Liver (tissue), 9 donors: Measurements from ENCODE around the gene MMP20. TPM values are rescaled to one million over a fixed set of nuclear protein-coding genes. Genes with fewer than 3 reads are reported as not detected.

Experiments
- DNase-seq: peaks from one replicate; pipeline ENCODE4 v3.0.0-alpha.2; 2017; ENCODE audit warnings: low spot score
- H3K27ac ChIP-seq, 2 donors: one replicate each; pipeline ENCODE4 v1.7.0; 2013; ENCODE audit warnings: inconsistent platforms in 2 of 2, low read length in 2 of 2, control low read depth in 1 of 2, low read depth in 1 of 2, mild to moderate bottlenecking in 1 of 2
- H3K27me3 ChIP-seq, 4 donors: one replicate each; pipeline versions ENCODE4 v1.6.1 to v1.7.0; 2013; ENCODE audit warnings: low read length in 3 of 4, inconsistent platforms in 1 of 4, mild to moderate bottlenecking in 1 of 4, moderate library complexity in 1 of 4; ENCODE audit not compliant: control insufficient read depth in 4 of 4, insufficient read depth in 4 of 4
- H3K36me3 ChIP-seq, 4 donors: one replicate each; pipeline versions ENCODE4 v1.6.1 to v1.7.0; 2013; ENCODE audit warnings: low read length in 3 of 4, mild to moderate bottlenecking in 3 of 4, low read depth in 1 of 4, moderate library complexity in 1 of 4; ENCODE audit not compliant: control insufficient read depth in 4 of 4, insufficient read depth in 3 of 4
- H3K4me1 ChIP-seq, 4 donors: one replicate each; pipeline versions ENCODE4 v1.6.1 to v1.7.0; 2013; ENCODE audit warnings: low read length in 3 of 4, mild to moderate bottlenecking in 3 of 4, moderate library complexity in 1 of 4; ENCODE audit not compliant: control insufficient read depth in 4 of 4, insufficient read depth in 4 of 4
- H3K4me3 ChIP-seq, 3 donors: one replicate each; pipeline versions ENCODE4 v1.6.1 to v1.7.0; 2013; ENCODE audit warnings: low read length in 3 of 3, control low read depth in 1 of 3, low read depth in 1 of 3, mild to moderate bottlenecking in 1 of 3
- H3K9ac ChIP-seq, 2 donors: one replicate each; pipeline ENCODE4 v1.7.0; 2013; ENCODE audit warnings: low read length in 2 of 2, mild to moderate bottlenecking in 2 of 2, moderate library complexity in 2 of 2, control low read depth in 1 of 2, low read depth in 1 of 2
- H3K9me3 ChIP-seq, 4 donors: one replicate each; pipeline versions ENCODE4 v1.6.1 to v1.7.0; 2013; ENCODE audit warnings: low read length in 3 of 4; ENCODE audit not compliant: control insufficient read depth in 4 of 4
- CTCF ChIP-seq: fragments of 150-350 bp; IDR thresholded peaks from 2 replicates; pipeline ENCODE4 v1.5.1; 2017; ENCODE audit warnings: improper control_type of control experiment, low read depth, low read length; ENCODE audit not compliant: missing input control
- EGR1 ChIP-seq, 2 donors: IDR thresholded peaks; 2 replicates each; pipeline ENCODE4 v1.6.1; 2016 to 2018; ENCODE audit warnings: antibody characterized with exemption in 2 of 2, low read depth in 2 of 2
- FOXA1 ChIP-seq: IDR thresholded peaks from 2 replicates; pipeline ENCODE4 v1.6.1; 2016; ENCODE audit warnings: antibody characterized with exemption
- FOXA2 ChIP-seq: IDR thresholded peaks from 2 replicates; pipeline ENCODE4 v1.6.1; 2016; ENCODE audit warnings: antibody characterized with exemption
- GABPA ChIP-seq, 2 donors: IDR thresholded peaks in 1 of 2; conservative IDR thresholded peaks in 1 of 2; 2 replicates each; pipeline ENCODE4 v1.6.1; 2016; ENCODE audit warnings: antibody characterized with exemption in 2 of 2, mild to moderate bottlenecking in 1 of 2, moderate library complexity in 1 of 2
- HNF4A ChIP-seq, 2 donors: conservative IDR thresholded peaks; 2 replicates each; pipeline ENCODE4 v1.6.1; 2016; ENCODE audit warnings: antibody characterized with exemption in 2 of 2, mild to moderate bottlenecking in 2 of 2
- HNF4G ChIP-seq: IDR thresholded peaks from 2 replicates; pipeline ENCODE4 v1.6.1; 2016; ENCODE audit warnings: antibody characterized with exemption
- JUND ChIP-seq, 2 donors: IDR thresholded peaks; 2 replicates each; pipeline ENCODE4 v1.6.1; 2016; ENCODE audit warnings: antibody characterized with exemption in 2 of 2
- MAX ChIP-seq: IDR thresholded peaks from 2 replicates; pipeline ENCODE4 v1.6.1; 2016; ENCODE audit warnings: antibody characterized with exemption
- NR2F2 ChIP-seq: IDR thresholded peaks from 2 replicates; pipeline ENCODE4 v1.6.1; 2016; ENCODE audit warnings: antibody characterized with exemption
- RAD21 ChIP-seq, 2 donors: IDR thresholded peaks; 2 replicates each; pipeline ENCODE4 v1.6.1; 2016; ENCODE audit warnings: antibody characterized with exemption in 2 of 2, mild to moderate bottlenecking in 2 of 2
- RXRA ChIP-seq, 2 donors: IDR thresholded peaks; 2 replicates each; pipeline ENCODE4 v1.6.1; 2017 to 2018; ENCODE audit warnings: antibody characterized with exemption in 2 of 2, mild to moderate bottlenecking in 1 of 2
- SP1 ChIP-seq: IDR thresholded peaks from 2 replicates; pipeline ENCODE4 v1.6.1; 2018; ENCODE audit warnings: antibody characterized with exemption, mild to moderate bottlenecking
- TAF1 ChIP-seq: conservative IDR thresholded peaks from 2 replicates; pipeline ENCODE4 v1.6.1; 2016; ENCODE audit warnings: antibody characterized with exemption, mild to moderate bottlenecking
- YY1 ChIP-seq: IDR thresholded peaks from 2 replicates; pipeline ENCODE4 v1.6.1; 2016; ENCODE audit warnings: antibody characterized with exemption, mild to moderate bottlenecking
- WGBS: extraction: QIAGEN DNeasy Blood & Tissue Kit; methylation state at CpG from one replicate; pipeline ENCODE4 v1.1.7; 2013; 5-methylcytosine and 5-hydroxymethylcytosine counted together
- polyA plus RNA-seq, 2 donors: library from polyadenylated mRNA; stranded (reverse) in 1 of 2; unstranded in 1 of 2; fragments of 200-250 nt in 1 of 2; fragments of >200 nt in 1 of 2; fragmentation: Nextera tagmentation in 1 of 2; extraction: Ambion mirVana in 1 of 2; gene quantifications; one replicate each; pipeline versions ENCODE4 v1.2.1 to v1.2.3, GENCODE V29; 2013 to 2015
- total RNA-seq, 2 donors: library from RNA; depleted of rRNA; stranded (reverse); fragments of >200 nt; gene quantifications; one replicate each; pipeline ENCODE4 v1.2.3, GENCODE V29; 2014
- TF ChIP-seq, protein P1 (sequence below): IDR thresholded peaks from 2 replicates; pipeline ENCODE4 v1.6.1; 2016; ENCODE audit warnings: antibody characterized with exemption
- TF ChIP-seq, protein P2 (sequence below): IDR thresholded peaks from 2 replicates; pipeline ENCODE4 v1.6.1; 2016; ENCODE audit warnings: antibody characterized with exemption, mild to moderate bottlenecking
- TF ChIP-seq, protein P3 (sequence below): IDR thresholded peaks from 2 replicates; pipeline ENCODE4 v1.6.1; 2016; ENCODE audit warnings: antibody characterized with exemption
- donor health status: healthy.
- donor health status: healthy.
- donor health status: healthy.
- donor health status: healthy.
- donor health status: healthy.

MMP20 gene
- total and polyA plus RNA-seq, 4 donors, result not detected

DNA sequence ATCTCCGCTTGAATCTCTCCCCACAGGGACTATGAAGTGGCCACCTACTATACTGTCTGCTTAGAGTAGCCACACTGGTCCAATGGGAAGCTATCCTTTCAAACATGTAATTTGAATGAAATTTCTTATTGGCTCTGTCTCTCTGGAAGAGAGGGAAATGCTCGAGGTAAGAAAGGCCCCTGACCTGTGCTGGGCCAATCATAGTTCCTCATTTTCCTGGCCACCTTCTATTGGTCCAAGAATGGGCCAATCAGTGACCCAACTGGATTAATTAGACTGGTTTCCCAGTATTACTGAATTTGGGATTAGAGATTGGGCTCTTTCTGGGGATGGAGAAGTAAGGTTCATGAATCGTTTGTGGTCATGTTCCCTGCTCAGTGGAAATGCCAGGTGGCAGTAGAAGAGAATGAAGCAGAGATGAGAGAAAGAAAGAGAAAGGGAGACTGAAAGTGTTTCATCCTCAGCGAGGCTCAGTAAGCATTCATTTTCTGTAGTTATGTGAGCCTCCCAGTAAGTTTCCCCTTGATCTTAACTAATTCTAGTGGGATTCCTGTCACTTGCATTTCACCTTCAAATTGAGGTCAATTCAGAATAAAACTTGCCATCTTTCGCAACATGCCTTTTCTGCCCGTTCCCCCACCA lies 8.4 kb upstream of the MMP20 start:
- Histone ChIP-seq H3K27me3 (no peaks in the 10 kb centered on the region), H3K4me3 (no peak overlapping the region), H3K9me3 (no peaks in the 10 kb centered on the region), H3K27ac (no peak overlapping the region), H3K36me3 (no peaks in the 10 kb centered on the region), H3K9ac (no peak overlapping the region), H3K4me1 (peaks cover 1 to 11% (median 8%) of the 10 kb centered on the region in 4 donors)
- TF ChIP-seq TAF1 (no peak), NR2F2 (no peak), CTCF (no peak), GABPA (IDR thresholded peaks at IDR 0.05 in 1 of 2, conservative IDR thresholded peaks at IDR 0.05 in 1 of 2) (no peak), HNF4G (no peak), HNF4A (conservative IDR thresholded peaks at IDR 0.05) (no peak), RAD21 (IDR thresholded peaks at IDR 0.05) (no peak), FOXA2 (no peak), JUND (IDR thresholded peaks at IDR 0.05) (no peak), FOXA1 (no peak), RXRA (IDR thresholded peaks at IDR 0.05) (no peak), SP1 (no peak), EGR1 (IDR thresholded peaks at IDR 0.05; ENCODE audit: low read depth in 2 of 2) (no peak), YY1 (no peak), MAX (no peak)
- TF ChIP-seq, protein P1, sequence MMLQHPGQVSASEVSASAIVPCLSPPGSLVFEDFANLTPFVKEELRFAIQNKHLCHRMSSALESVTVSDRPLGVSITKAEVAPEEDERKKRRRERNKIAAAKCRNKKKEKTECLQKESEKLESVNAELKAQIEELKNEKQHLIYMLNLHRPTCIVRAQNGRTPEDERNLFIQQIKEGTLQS, result no peak
- TF ChIP-seq, protein P2, sequence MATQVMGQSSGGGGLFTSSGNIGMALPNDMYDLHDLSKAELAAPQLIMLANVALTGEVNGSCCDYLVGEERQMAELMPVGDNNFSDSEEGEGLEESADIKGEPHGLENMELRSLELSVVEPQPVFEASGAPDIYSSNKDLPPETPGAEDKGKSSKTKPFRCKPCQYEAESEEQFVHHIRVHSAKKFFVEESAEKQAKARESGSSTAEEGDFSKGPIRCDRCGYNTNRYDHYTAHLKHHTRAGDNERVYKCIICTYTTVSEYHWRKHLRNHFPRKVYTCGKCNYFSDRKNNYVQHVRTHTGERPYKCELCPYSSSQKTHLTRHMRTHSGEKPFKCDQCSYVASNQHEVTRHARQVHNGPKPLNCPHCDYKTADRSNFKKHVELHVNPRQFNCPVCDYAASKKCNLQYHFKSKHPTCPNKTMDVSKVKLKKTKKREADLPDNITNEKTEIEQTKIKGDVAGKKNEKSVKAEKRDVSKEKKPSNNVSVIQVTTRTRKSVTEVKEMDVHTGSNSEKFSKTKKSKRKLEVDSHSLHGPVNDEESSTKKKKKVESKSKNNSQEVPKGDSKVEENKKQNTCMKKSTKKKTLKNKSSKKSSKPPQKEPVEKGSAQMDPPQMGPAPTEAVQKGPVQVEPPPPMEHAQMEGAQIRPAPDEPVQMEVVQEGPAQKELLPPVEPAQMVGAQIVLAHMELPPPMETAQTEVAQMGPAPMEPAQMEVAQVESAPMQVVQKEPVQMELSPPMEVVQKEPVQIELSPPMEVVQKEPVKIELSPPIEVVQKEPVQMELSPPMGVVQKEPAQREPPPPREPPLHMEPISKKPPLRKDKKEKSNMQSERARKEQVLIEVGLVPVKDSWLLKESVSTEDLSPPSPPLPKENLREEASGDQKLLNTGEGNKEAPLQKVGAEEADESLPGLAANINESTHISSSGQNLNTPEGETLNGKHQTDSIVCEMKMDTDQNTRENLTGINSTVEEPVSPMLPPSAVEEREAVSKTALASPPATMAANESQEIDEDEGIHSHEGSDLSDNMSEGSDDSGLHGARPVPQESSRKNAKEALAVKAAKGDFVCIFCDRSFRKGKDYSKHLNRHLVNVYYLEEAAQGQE, result no peak
- TF ChIP-seq, protein P3, sequence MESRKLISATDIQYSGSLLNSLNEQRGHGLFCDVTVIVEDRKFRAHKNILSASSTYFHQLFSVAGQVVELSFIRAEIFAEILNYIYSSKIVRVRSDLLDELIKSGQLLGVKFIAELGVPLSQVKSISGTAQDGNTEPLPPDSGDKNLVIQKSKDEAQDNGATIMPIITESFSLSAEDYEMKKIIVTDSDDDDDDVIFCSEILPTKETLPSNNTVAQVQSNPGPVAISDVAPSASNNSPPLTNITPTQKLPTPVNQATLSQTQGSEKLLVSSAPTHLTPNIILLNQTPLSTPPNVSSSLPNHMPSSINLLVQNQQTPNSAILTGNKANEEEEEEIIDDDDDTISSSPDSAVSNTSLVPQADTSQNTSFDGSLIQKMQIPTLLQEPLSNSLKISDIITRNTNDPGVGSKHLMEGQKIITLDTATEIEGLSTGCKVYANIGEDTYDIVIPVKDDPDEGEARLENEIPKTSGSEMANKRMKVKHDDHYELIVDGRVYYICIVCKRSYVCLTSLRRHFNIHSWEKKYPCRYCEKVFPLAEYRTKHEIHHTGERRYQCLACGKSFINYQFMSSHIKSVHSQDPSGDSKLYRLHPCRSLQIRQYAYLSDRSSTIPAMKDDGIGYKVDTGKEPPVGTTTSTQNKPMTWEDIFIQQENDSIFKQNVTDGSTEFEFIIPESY, result no peak
- no peak for DNase-seq
- WGBS, result 92% methylated on average over 6 of the region's 6 CpGs
